Tibial nerve (tissue), 4 donors: ENCODE data around the gene RTL5.

ENCODE experiments used
- EP300 ChIP-seq, 2 donors: sonication (generic); formaldehyde crosslinking; IDR thresholded peaks; one replicate each; pipeline ENCODE4 v1.6.1; 2017; ENCODE audit warnings: antibody characterized with exemption in 2 of 2, mild to moderate bottlenecking in 1 of 2
- POLR2A ChIP-seq, 2 donors: fragments of 450-650 bp; IDR thresholded peaks; one replicate each; pipeline ENCODE4 v1.6.1; 2017; ENCODE audit warnings: antibody characterized with exemption in 2 of 2, mild to moderate bottlenecking in 2 of 2, moderate library complexity in 2 of 2
- TF ChIP-seq, protein P1 (sequence below), 5 experiments: fragments of 200-600 bp in 3 of 5; fragments of 450-650 bp in 2 of 5; sonication (generic) in 3 of 5; IDR thresholded peaks; one replicate each; pipeline ENCODE4 v1.5.1; 2016 to 2019; ENCODE audit warnings: antibody characterized with exemption in 5 of 5, mild to moderate bottlenecking in 3 of 5, moderate library complexity in 2 of 5

DNA sequence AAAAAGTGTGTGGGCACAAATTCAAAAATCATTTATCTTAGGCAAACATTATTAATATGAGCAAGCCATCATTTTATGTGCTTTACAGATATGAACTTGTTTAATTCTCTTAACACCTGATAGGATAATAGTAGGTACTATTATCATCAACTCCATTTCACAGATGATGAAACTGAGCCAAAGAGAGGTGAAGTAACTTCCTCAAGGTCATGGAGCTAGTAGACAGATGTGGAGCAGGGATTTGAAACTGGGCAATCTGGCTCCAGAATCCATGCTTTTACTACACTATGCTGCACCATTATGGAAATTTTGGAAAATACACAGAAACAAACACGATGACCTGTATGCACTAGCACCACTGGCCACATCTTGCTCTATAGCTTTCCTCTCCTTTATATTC lies 48.8 kb upstream of the RTL5 start:
- TF ChIP-seq POLR2A (IDR thresholded peaks at IDR 0.05), result no peak
- TF ChIP-seq, protein P1, sequence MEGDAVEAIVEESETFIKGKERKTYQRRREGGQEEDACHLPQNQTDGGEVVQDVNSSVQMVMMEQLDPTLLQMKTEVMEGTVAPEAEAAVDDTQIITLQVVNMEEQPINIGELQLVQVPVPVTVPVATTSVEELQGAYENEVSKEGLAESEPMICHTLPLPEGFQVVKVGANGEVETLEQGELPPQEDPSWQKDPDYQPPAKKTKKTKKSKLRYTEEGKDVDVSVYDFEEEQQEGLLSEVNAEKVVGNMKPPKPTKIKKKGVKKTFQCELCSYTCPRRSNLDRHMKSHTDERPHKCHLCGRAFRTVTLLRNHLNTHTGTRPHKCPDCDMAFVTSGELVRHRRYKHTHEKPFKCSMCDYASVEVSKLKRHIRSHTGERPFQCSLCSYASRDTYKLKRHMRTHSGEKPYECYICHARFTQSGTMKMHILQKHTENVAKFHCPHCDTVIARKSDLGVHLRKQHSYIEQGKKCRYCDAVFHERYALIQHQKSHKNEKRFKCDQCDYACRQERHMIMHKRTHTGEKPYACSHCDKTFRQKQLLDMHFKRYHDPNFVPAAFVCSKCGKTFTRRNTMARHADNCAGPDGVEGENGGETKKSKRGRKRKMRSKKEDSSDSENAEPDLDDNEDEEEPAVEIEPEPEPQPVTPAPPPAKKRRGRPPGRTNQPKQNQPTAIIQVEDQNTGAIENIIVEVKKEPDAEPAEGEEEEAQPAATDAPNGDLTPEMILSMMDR (IDR thresholded peaks at IDR 0.05), result no peak
- TF ChIP-seq EP300 (IDR thresholded peaks at IDR 0.05), result no peak
